Prostate gland (tissue), 2 donors: Measurements from ENCODE around the gene FIP1L1. TPM values are rescaled to one million over a fixed set of nuclear protein-coding genes. Genes with fewer than 3 reads are reported as not detected.
"Not testable (repeated sequence)": the region's sequence is repeated elsewhere in the genome, so short reads cannot be mapped to it uniquely, and the experiment has no call there.

Experiments
- DNase-seq: peaks from one replicate; pipeline ENCODE4 v3.0.0-alpha.2; 2019; ENCODE audit warnings: low spot score
- H3K27ac ChIP-seq, 2 donors: fragments of 200-600 bp; sonication (generic); 2 replicates each; pipeline ENCODE4 v1.5.1; 2017 to 2019
- H3K27me3 ChIP-seq: fragments of 200-600 bp; sonication (generic); replicated peaks from 2 replicates; pipeline ENCODE4 v1.5.1; 2019; ENCODE audit not compliant: insufficient read depth
- H3K36me3 ChIP-seq, 2 donors: fragments of 200-600 bp; sonication (generic); 1 replicate in 1 of 2; 2 replicates in 1 of 2; pipeline versions ENCODE4 v1.5.1 to v1.8.1; 2017 to 2019
- H3K4me1 ChIP-seq: fragments of 200-600 bp; sonication (generic); replicated peaks from 2 replicates; pipeline ENCODE4 v1.5.1; 2019
- H3K4me3 ChIP-seq, 2 donors: fragments of 200-600 bp; sonication (generic); 2 replicates each; pipeline ENCODE4 v1.5.1; 2017 to 2019
- H3K9me3 ChIP-seq: fragments of 200-600 bp; sonication (generic); 2 replicates; pipeline ENCODE4 v1.5.1; 2017
- CTCF ChIP-seq, 4 experiments: fragments of 200-600 bp in 2 of 4; fragments of 450-650 bp in 2 of 4; sonication (generic) in 2 of 4; IDR thresholded peaks; 1 replicate in 3 of 4; 2 replicates in 1 of 4; pipeline ENCODE4 v1.5.1; 2016 to 2019; ENCODE audit warnings: antibody characterized with exemption in 4 of 4, mild to moderate bottlenecking in 2 of 4, moderate library complexity in 2 of 4
- POLR2A ChIP-seq: fragments of 450-650 bp; IDR thresholded peaks from one replicate; pipeline ENCODE4 v1.6.1; 2016; ENCODE audit warnings: antibody characterized with exemption, mild to moderate bottlenecking
- POLR2AphosphoS5 ChIP-seq: sonication (generic); formaldehyde crosslinking; IDR thresholded peaks from one replicate; pipeline ENCODE4 v1.6.1; 2017; ENCODE audit warnings: antibody characterized with exemption
- WGBS: methylation state at CpG from one replicate; pipeline ENCODE4 v1.1.5; 2018; 5-methylcytosine and 5-hydroxymethylcytosine counted together
- intact Hi-C: fragments of 100-400 bp; cut with DNase I; formaldehyde crosslinking; loops from one replicate; pipeline ENCODE4 v1.14.2; 2022
- total RNA-seq, 2 donors: library from RNA; depleted of rRNA; stranded (reverse); fragments of >200 nt; gene quantifications; one replicate each; pipeline ENCODE4 v1.1.0, GENCODE V29; 2016

The FIP1L1 gene
- total RNA-seq, 2 donors from 2014 or later, result 41.0 to 63.5 TPM

GRCh38 chr4:53380221-53380620 is 2.8 kb downstream of the FIP1L1 start:
- TF ChIP-seq POLR2AphosphoS5, result no peak
- TF ChIP-seq CTCF (IDR thresholded peaks at IDR 0.05), result no peak
- TF ChIP-seq POLR2A, result no peak
- Histone ChIP-seq H3K27ac (no peak overlapping the region), H3K36me3 (no peaks in the 10 kb centered on the region), H3K9me3 (no peaks in the 10 kb centered on the region), H3K27me3 (no peaks in the 10 kb centered on the region), H3K4me3 (no peak overlapping the region), H3K4me1 (peaks cover 3% of the 10 kb centered on the region)
- intact Hi-C loops, result no loop called here
- 91% methylated on average over 4 of the region's 4 CpGs for WGBS
- DNase-seq, result no peak

- H3K36me3 ChIP-seq, H3K27me3 ChIP-seq, H3K27ac ChIP-seq, H3K4me3 ChIP-seq, intact Hi-C loops, DNase-seq, H3K4me1 ChIP-seq, H3K9me3 ChIP-seq: not testable (repeated sequence)
- 94% methylated on average over 11 of the region's 11 CpGs for WGBS
These were observed 32.0 kb downstream of the FIP1L1 start for GRCh38 chr4:53409479-53409878.

- H3K4me1 ChIP-seq, result no peaks in the 10 kb centered on the region
- no peak overlapping the region for H3K4me3 ChIP-seq
- H3K27ac ChIP-seq, result no peak overlapping the region
- no peaks in the 10 kb centered on the region for H3K27me3 ChIP-seq
- intact Hi-C loops, result no loop called here
- TF ChIP-seq CTCF (IDR thresholded peaks at IDR 0.05) (no peak), POLR2AphosphoS5 (no peak), POLR2A (no peak)
- H3K36me3 ChIP-seq, result no peaks in the 10 kb centered on the region
- WGBS, result 97% methylated on average over 3 of the region's 3 CpGs
- no peak for DNase-seq
- no peaks in the 10 kb centered on the region for H3K9me3 ChIP-seq
These were observed 41.8 kb downstream of the FIP1L1 start for GRCh38 chr4:53419208-53419607.

- Histone ChIP-seq H3K4me3 (no peak overlapping the region), H3K36me3 (no peaks in the 10 kb centered on the region), H3K27me3 (no peaks in the 10 kb centered on the region), H3K4me1 (no peaks in the 10 kb centered on the region), H3K27ac (no peak overlapping the region), H3K9me3 (no peaks in the 10 kb centered on the region)
- intact Hi-C loops, result no loop called here
- TF ChIP-seq POLR2A (no peak), CTCF (IDR thresholded peaks at IDR 0.05) (no peak), POLR2AphosphoS5 (no peak)
- DNase-seq, result no peak
- WGBS, result 81% methylated on average over 2 of the region's 2 CpGs
These were observed 44.4 kb downstream of the FIP1L1 start for GRCh38 chr4:53421791-53422190.

GRCh38 chr4:53422367-53422766 is 44.9 kb downstream of the FIP1L1 start:
- no peaks in the 10 kb centered on the region for H3K9me3 ChIP-seq
- no peaks in the 10 kb centered on the region for H3K4me1 ChIP-seq
- no peak for DNase-seq
- no peaks in the 10 kb centered on the region for H3K36me3 ChIP-seq
- intact Hi-C loops, result no loop called here
- H3K27me3 ChIP-seq, result no peaks in the 10 kb centered on the region
- 93% methylated on average over 1 of the region's 1 CpG for WGBS
- TF ChIP-seq CTCF (IDR thresholded peaks at IDR 0.05), result no peak
- no peak for TF ChIP-seq POLR2A
- no peak for TF ChIP-seq POLR2AphosphoS5
- no peak overlapping the region for H3K4me3 ChIP-seq
- H3K27ac ChIP-seq, result no peak overlapping the region
